GM10266 (cell line): ENCODE results near the gene ZFP69B.

ENCODE experiments used
- DNase-seq: peaks from one replicate; pipeline ENCODE4 v3.0.0; 2012; ENCODE audit errors: extremely low spot score
- TF ChIP-seq, protein P1 (sequence below): IDR thresholded peaks from 2 replicates; pipeline ENCODE4 v1.5.1; 2012; ENCODE audit warnings: mild to moderate bottlenecking, low read depth; ENCODE audit not compliant: control insufficient read depth, insufficient read depth; ENCODE audit errors: missing control alignments

Gene ZFP69B

GRCh38 chr1:40411294-40411693 lies 39.0 kb upstream of the ZFP69B start:
- DNase-seq, result no peak

GRCh38 chr1:40411843-40412242 lies 38.4 kb upstream of the ZFP69B start:
- TF ChIP-seq, protein P1, sequence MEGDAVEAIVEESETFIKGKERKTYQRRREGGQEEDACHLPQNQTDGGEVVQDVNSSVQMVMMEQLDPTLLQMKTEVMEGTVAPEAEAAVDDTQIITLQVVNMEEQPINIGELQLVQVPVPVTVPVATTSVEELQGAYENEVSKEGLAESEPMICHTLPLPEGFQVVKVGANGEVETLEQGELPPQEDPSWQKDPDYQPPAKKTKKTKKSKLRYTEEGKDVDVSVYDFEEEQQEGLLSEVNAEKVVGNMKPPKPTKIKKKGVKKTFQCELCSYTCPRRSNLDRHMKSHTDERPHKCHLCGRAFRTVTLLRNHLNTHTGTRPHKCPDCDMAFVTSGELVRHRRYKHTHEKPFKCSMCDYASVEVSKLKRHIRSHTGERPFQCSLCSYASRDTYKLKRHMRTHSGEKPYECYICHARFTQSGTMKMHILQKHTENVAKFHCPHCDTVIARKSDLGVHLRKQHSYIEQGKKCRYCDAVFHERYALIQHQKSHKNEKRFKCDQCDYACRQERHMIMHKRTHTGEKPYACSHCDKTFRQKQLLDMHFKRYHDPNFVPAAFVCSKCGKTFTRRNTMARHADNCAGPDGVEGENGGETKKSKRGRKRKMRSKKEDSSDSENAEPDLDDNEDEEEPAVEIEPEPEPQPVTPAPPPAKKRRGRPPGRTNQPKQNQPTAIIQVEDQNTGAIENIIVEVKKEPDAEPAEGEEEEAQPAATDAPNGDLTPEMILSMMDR, result no peak
- no peak for DNase-seq

More at GRCh38 chr1:40411294-40411693, 39.0 kb upstream of the ZFP69B start:
- TF ChIP-seq, protein P1, result no peak

DNA sequence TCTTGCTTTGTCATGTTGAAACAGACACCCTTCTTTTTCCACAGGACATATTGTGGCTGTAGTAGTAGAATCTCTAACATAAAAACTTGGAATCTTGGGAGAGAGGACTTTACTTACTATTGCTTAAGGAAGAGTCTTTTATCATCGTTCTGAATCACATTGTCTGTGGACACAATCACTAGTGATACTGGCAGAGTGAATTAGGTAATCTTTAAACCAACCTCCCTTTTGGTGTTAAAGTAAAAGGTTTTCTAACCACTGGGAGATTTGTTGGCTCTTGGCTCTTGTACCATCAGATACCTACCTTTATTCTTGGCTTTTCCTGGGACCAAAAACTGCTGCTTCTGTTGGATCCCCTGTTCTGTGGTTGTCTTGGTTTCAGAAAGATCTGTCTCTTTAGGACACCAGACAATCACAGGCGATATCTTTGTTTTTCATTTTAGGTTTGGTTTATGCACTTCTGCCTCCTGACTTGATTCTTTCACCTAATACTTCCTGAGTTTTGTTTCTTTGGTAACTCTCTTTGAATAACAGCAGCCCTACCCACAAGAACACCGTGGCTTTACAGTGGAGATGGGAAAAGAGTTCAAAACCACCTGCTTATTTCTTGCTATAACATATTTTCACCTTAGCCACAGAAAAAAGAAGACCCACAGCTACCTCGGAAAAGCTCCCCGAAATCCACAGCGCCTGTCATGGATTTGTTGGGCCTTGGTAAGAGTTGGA lies 36.6 kb upstream of the ZFP69B start:
- no peak for DNase-seq
- TF ChIP-seq, protein P1, result no peak

GRCh38 chr1:40414331-40414730 lies 35.9 kb upstream of the ZFP69B start:
- TF ChIP-seq, protein P1, result no peak

GRCh38 chr1:40416709-40417108 lies 33.6 kb upstream of the ZFP69B start:
- TF ChIP-seq, protein P1, result no peak
- no peak for DNase-seq

More at GRCh38 chr1:40414331-40414730, 35.9 kb upstream of the ZFP69B start:
- DNase-seq, result no peak

- TF ChIP-seq, protein P1, result no peak
- no peak for DNase-seq
Observed at GRCh38 chr1:40421431-40422384, 28.6 kb upstream of the ZFP69B start.
